MCF 10A (cell line): ENCODE measurements around the gene HES3. TPM values are rescaled to one million over a fixed set of nuclear protein-coding genes. Genes with fewer than 3 reads are reported as not detected.
A peak's percentile ranks its signal among the peaks of the same experiment; 100 is the strongest.
"Not testable (repeated sequence)": the region's sequence is repeated elsewhere in the genome, so short reads cannot be mapped to it uniquely, and the experiment has no call there.

Experiments used
- BruUV-seq: library from RNA; stranded (reverse); fragments of 400-500 nt; replicated peaks from 2 replicates; lab custom pipeline; 2021; lab: Mats Ljungman, UMichigan
- CTCF ChIA-PET: fragments of 300-600 bp; sonication (Branson Sonifier 250); formaldehyde crosslinking; extraction: SDS; loops from one replicate; lab custom pipeline; 2021; ENCODE audit warnings: antibody characterized with exemption, inconsistent platforms; lab: Yijun Ruan, JAX
- POLR2A ChIA-PET: fragments of 300-600, 350-650 bp; sonication (Branson Sonifier 250); formaldehyde crosslinking; extraction: SDS; loops from one replicate; lab custom pipeline; 2020; ENCODE audit warnings: antibody characterized with exemption, inconsistent platforms; lab: Yijun Ruan, JAX
- DNase-seq: peaks from one replicate; pipeline ENCODE4 v3.0.0-alpha.2; 2018; ENCODE audit not compliant: unreplicated experiment
- H3K27ac Mint-ChIP-seq: one replicate; pipeline ENCODE4 v1.8.0; 2022; ENCODE audit warnings: mild to moderate bottlenecking, low read depth, mixed read lengths; ENCODE audit not compliant: unreplicated experiment
- H3K27me3 Mint-ChIP-seq: one replicate; pipeline ENCODE4 v1.8.0; 2022; ENCODE audit warnings: mixed read lengths; ENCODE audit not compliant: insufficient read depth, unreplicated experiment
- H3K36me3 Mint-ChIP-seq: one replicate; pipeline ENCODE4 v1.8.0; 2022; ENCODE audit warnings: mild to moderate bottlenecking, moderate library complexity, mixed read lengths; ENCODE audit not compliant: insufficient read depth, unreplicated experiment
- H3K4me1 Mint-ChIP-seq: one replicate; pipeline ENCODE4 v1.8.0; 2022; ENCODE audit warnings: mixed read lengths; ENCODE audit not compliant: insufficient read depth, unreplicated experiment
- H3K4me3 Mint-ChIP-seq: one replicate; pipeline ENCODE4 v1.8.0; 2022; ENCODE audit warnings: mild to moderate bottlenecking, moderate library complexity, mixed read lengths; ENCODE audit not compliant: unreplicated experiment
- H3K9me3 Mint-ChIP-seq: one replicate; pipeline ENCODE4 v1.8.0; 2022; ENCODE audit warnings: mixed read lengths; ENCODE audit not compliant: unreplicated experiment
- CTCF ChIP-seq: fragments of 200-600 bp; IDR thresholded peaks from one replicate; pipeline ENCODE4 v1.8.0; 2022; ENCODE audit warnings: antibody characterized with exemption, mild to moderate bottlenecking; ENCODE audit not compliant: unreplicated experiment
- intact Hi-C: fragments of 100-400 bp; cut with micrococcal nuclease; formaldehyde crosslinking; loops from 2 replicates; pipeline ENCODE4 v1.14.1; 2022
- total RNA-seq: library from RNA; stranded (reverse); gene quantifications from 2 replicates; pipeline ENCODE4 v1.2.3, GENCODE V29; 2022

HES3 gene
- total RNA-seq, 1 experiment from 2014 or later: not detected

GRCh38 chr1:6218375-6219164 lies 25.4 kb upstream of the HES3 start:
- no peaks in the 10 kb centered on the region for H3K9me3 Mint-ChIP-seq
- ChIA-PET CTCF (no interaction called here), POLR2A (interaction anchor here (0.9 kb wide), 1 partner anchor 14 kb away, joined by 3 read pairs; no protein-coding TSS in a partner anchor)
- peaks cover 11% of the 10 kb centered on the region for H3K36me3 Mint-ChIP-seq
- no TSS peak for BruUV-seq
- peaks cover 9% of the 10 kb centered on the region for H3K4me1 Mint-ChIP-seq
- H3K4me3 Mint-ChIP-seq: no peak overlapping the region
- no peak for TF ChIP-seq CTCF
- no peak for DNase-seq
- H3K27me3 Mint-ChIP-seq: no peaks in the 10 kb centered on the region
- H3K27ac Mint-ChIP-seq: no peak overlapping the region
- intact Hi-C loops: no loop called here

DNA sequence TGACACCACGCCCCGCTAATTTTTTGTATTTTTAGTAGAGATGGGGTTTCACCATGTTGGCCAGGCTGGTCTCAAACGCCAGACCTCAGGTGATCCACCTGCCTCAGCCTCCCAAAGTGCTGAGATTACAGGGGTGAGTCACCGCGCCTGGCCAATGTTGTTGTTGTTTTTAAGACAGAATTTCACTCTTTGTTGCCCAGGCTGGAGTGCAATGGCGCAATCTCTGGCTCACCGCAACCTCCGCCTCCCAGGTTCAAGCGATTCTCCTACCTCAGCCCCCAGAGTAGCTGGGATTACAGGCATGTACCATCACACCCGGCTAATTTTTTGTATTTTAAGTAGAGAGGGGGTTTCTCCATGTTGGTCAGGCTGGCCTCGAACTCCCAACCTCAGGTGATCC lies 24.3 kb upstream of the HES3 start:
- peak; percentile 79 for DNase-seq
- intact Hi-C loops, BruUV-seq, H3K4me1 Mint-ChIP-seq, H3K27me3 Mint-ChIP-seq, H3K9me3 Mint-ChIP-seq, H3K4me3 Mint-ChIP-seq: not testable (repeated sequence)
- CTCF ChIA-PET: interaction anchor here (1.1 to 1.8 kb wide), 2 partner anchors 15 to 25 kb away, joined by 3 read pairs; no protein-coding TSS in a partner anchor
- H3K36me3 Mint-ChIP-seq: peaks cover 22% of the 10 kb centered on the region
- peak overlapping the region; percentile 85 for H3K27ac Mint-ChIP-seq
- POLR2A ChIA-PET: interaction anchor here (0.6 to 2.1 kb wide), 8 partner anchors 11 to 271 kb away, joined by 3 to 18 read pairs (median 3); partner anchors contain the start of gene ICMT

- H3K9me3 Mint-ChIP-seq: no peaks in the 10 kb centered on the region
- H3K27me3 Mint-ChIP-seq: no peaks in the 10 kb centered on the region
- POLR2A ChIA-PET: interaction anchor here (0.5 to 2.1 kb wide), 10 partner anchors 10 to 774 kb away, joined by 3 to 18 read pairs (median 3); partner anchors contain the start of gene ICMT
- no TSS peak for BruUV-seq
- H3K4me1 Mint-ChIP-seq: peaks cover 9% of the 10 kb centered on the region
- CTCF ChIA-PET: interaction anchor here (1.1 to 1.8 kb wide), 2 partner anchors 16 to 25 kb away, joined by 3 read pairs; no protein-coding TSS in a partner anchor
- H3K27ac Mint-ChIP-seq: peak overlapping the region; percentile 85
- DNase-seq: peak; percentile 84
- no peak for TF ChIP-seq CTCF
- intact Hi-C loops: no loop called here
- peaks cover 28% of the 10 kb centered on the region for H3K36me3 Mint-ChIP-seq
- no peak overlapping the region for H3K4me3 Mint-ChIP-seq
Observed at GRCh38 chr1:6220236-6220635, 23.7 kb upstream of the HES3 start.

DNA sequence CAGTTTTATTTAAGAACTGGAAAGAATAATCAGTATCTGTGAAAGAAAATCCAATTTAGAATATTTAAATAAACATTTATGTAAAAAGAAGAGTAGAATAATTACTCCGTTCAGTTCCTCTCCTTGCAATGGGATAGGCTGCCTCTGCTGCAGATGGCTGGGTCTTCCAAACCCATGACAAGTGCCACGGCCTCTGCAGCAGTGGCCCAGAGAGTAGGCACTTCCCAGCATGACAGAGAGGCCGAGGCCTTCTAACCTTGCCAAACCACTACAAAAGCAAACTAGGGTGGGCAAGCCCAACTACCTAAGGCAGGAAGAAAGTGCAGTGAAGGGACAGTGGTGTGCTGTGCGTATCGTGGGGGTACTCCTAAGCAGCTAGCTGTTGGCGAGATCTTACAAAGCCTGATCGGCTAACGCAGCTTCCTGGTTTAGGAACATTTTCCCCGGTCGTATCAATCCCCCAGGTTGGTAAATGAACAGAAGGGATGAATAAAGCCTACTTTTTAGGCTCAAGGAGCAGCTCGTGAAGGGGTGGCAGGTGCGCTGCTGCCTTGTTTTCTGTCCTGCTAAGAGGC lies 22.7 kb upstream of the HES3 start:
- H3K4me1 Mint-ChIP-seq: peaks cover 9% of the 10 kb centered on the region
- no peak overlapping the region for H3K27ac Mint-ChIP-seq
- no peak for TF ChIP-seq CTCF
- ChIA-PET POLR2A (interaction anchor here (0.7 to 2.1 kb wide), 5 partner anchors 10 to 23 kb away, joined by 3 to 18 read pairs (median 3); partner anchors contain the start of gene ICMT), CTCF (interaction anchor here (0.6 to 1.2 kb wide), 2 partner anchors 14 to 33 kb away, joined by 3 read pairs; no protein-coding TSS in a partner anchor)
- H3K27me3 Mint-ChIP-seq: no peaks in the 10 kb centered on the region
- H3K9me3 Mint-ChIP-seq: no peaks in the 10 kb centered on the region
- H3K4me3 Mint-ChIP-seq: no peak overlapping the region
- DNase-seq: no peak
- H3K36me3 Mint-ChIP-seq: peaks cover 38% of the 10 kb centered on the region
- BruUV-seq: TSS peak; percentile 12
- intact Hi-C loops: no loop called here
